ENCODE data around the gene DCUN1D4.

GRCh38 chr4:51862781-51863180 is 19.8 kb downstream of the DCUN1D4 start:
- TF ChIP-seq POLR2AphosphoS5 (IDR thresholded peaks at IDR 0.05) (no peak), EP300 (conservative IDR thresholded peaks at IDR 0.05; ENCODE audit: poor library complexity, severe bottlenecking) (no peak), CTCF (IDR thresholded peaks at IDR 0.05; ENCODE audit: poor library complexity, severe bottlenecking) (no peak), EZH2 (IDR thresholded peaks at IDR 0.05; ENCODE audit: borderline replicate concordance, insufficient read depth, low read length, poor library complexity, severe bottlenecking) (no peak), REST (IDR thresholded peaks at IDR 0.05; ENCODE audit: borderline replicate concordance) (no peak), TAF1 (IDR thresholded peaks at IDR 0.05; ENCODE audit: low read depth) (no peak), SMC3 (conservative IDR thresholded peaks at IDR 0.05; ENCODE audit: poor library complexity) (no peak), RAD21 (conservative IDR thresholded peaks at IDR 0.05) (no peak)

All from neural cell (in vitro differentiated cells).